Natural killer cell (primary cell): ENCODE results near the gene C14orf132. TPM values are rescaled to one million over a fixed set of nuclear protein-coding genes. Genes with fewer than 3 reads are reported as not detected.

Source experiments
- ATAC-seq, 3 donors: fragments of 150-1000 bp in 2 of 3; fragments of 200-7000 bp in 1 of 3; cut with Tn5 transposase; 1 replicate in 1 of 3; 2 replicates in 2 of 3; pipeline ENCODE4 v1.10.0; 2021; ENCODE audit warnings: mild to moderate bottlenecking in 2 of 3, moderate library complexity in 2 of 3
- DNase-seq, 2 donors: peaks; one replicate each; pipeline versions ENCODE4 v3.0.0 to v3.0.0-alpha.2; 2013 to 2021; ENCODE audit warnings: mixed read lengths in 1 of 2
- H3K27ac ChIP-seq: one replicate; pipeline ENCODE4 v1.5.1; 2013; ENCODE audit warnings: mild to moderate bottlenecking, low read length
- H3K27me3 ChIP-seq: one replicate; pipeline ENCODE4 v1.6.1; 2013; ENCODE audit warnings: low read length; ENCODE audit not compliant: control insufficient read depth, insufficient read depth
- H3K36me3 ChIP-seq: one replicate; pipeline ENCODE4 v1.6.1; 2013; ENCODE audit warnings: low read length; ENCODE audit not compliant: control insufficient read depth, insufficient read depth
- H3K4me1 ChIP-seq: one replicate; pipeline ENCODE4 v1.6.1; 2013; ENCODE audit warnings: low read length; ENCODE audit not compliant: control insufficient read depth, insufficient read depth
- H3K4me3 ChIP-seq: one replicate; pipeline ENCODE4 v1.5.1; 2013; ENCODE audit warnings: low read length
- H3K9me3 ChIP-seq: one replicate; pipeline ENCODE4 v1.6.1; 2013; ENCODE audit warnings: low read length; ENCODE audit not compliant: control insufficient read depth, insufficient read depth
- H3K27ac Mint-ChIP-seq, 2 donors: one replicate each; pipeline ENCODE4 v1.8.0; 2022; ENCODE audit warnings: mild to moderate bottlenecking in 2 of 2, mixed read lengths in 2 of 2, moderate library complexity in 1 of 2
- H3K27me3 Mint-ChIP-seq, 2 donors: one replicate each; pipeline ENCODE4 v1.8.0; 2022; ENCODE audit warnings: low read depth in 2 of 2, mixed read lengths in 2 of 2
- H3K36me3 Mint-ChIP-seq: one replicate; pipeline ENCODE4 v1.8.0; 2022; ENCODE audit warnings: mixed read lengths
- H3K4me1 Mint-ChIP-seq, 2 donors: one replicate each; pipeline ENCODE4 v1.8.0; 2022; ENCODE audit warnings: mixed read lengths in 2 of 2
- H3K4me3 Mint-ChIP-seq: one replicate; pipeline ENCODE4 v1.8.0; 2022; ENCODE audit warnings: mild to moderate bottlenecking, moderate library complexity, mixed read lengths
- H3K9me3 Mint-ChIP-seq, 2 donors: one replicate each; pipeline ENCODE4 v1.8.0; 2022; ENCODE audit warnings: mixed read lengths in 2 of 2
- CTCF ChIP-seq: fragments of 200-600 bp; IDR thresholded peaks from one replicate; pipeline ENCODE4 v1.8.0; 2022; ENCODE audit warnings: antibody characterized with exemption
- WGBS: methylation state at CpG from one replicate; pipeline ENCODE4 v1.1.7; 2013; ENCODE audit warnings: missing lambda C conversion rate; ENCODE audit not compliant: insufficient coverage; 5-methylcytosine and 5-hydroxymethylcytosine counted together
- intact Hi-C: fragments of 100-400 bp; cut with micrococcal nuclease; formaldehyde crosslinking; loops from one replicate; pipeline ENCODE4 v1.14.2; 2022
- total RNA-seq, 4 donors: library from RNA; stranded (reverse); fragments of 120-200 nt in 1 of 4; gene quantifications; one replicate each; pipeline versions ENCODE4 v1.2.3 to v1.2.4, GENCODE V29; 2013 to 2022

Gene C14orf132
- total RNA-seq, 3 donors from 2014 or later (not counting 1 experiment from before 2014, with no cell fraction given): 0.07 to 0.23 TPM; not detected in 1

DNA sequence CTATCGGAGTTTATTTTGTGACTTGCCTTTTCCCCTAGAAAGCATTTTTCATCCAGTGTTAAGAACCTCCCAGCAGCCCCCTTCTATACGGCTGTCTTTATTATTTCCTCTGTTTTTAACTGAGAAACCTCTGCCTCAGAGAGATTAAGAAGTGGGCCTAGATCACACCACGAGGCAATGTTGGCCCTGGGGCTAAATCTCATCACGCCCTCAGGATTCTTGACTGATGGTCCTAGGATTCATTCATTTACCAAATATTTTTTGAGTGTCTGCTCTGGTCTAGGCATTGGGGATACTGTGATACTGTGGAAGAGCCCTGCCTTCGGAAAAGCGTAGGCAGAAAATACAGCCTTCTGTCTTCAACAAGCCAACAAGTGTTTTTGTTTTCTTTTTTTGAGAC lies 42.1 kb downstream of the C14orf132 start:
- intact Hi-C loops: no loop called here
- H3K4me3 ChIP-seq: no peak overlapping the region
- no peaks in the 10 kb centered on the region for H3K36me3 ChIP-seq
- H3K9me3 ChIP-seq: no peaks in the 10 kb centered on the region
- ATAC-seq (no peak), DNase-seq (no peak)
- H3K27me3 ChIP-seq: no peaks in the 10 kb centered on the region
- no peak for TF ChIP-seq CTCF
- Mint-ChIP-seq H3K4me3 (no peak overlapping the region), H3K9me3 (no peaks in the 10 kb centered on the region), H3K27me3 (peaks cover 8 to 16% of the 10 kb centered on the region in 2 donors), H3K27ac (no peak overlapping the region), H3K4me1 (no peaks in the 10 kb centered on the region), H3K36me3 (no peaks in the 10 kb centered on the region)
- no peak overlapping the region for H3K27ac ChIP-seq
- WGBS: 88% methylated on average over 6 of the region's 6 CpGs
- no peaks in the 10 kb centered on the region for H3K4me1 ChIP-seq

GRCh38 chr14:96081767-96082400 lies 42.7 kb downstream of the C14orf132 start:
- Histone ChIP-seq H3K27me3 (no peaks in the 10 kb centered on the region), H3K27ac (no peak overlapping the region), H3K9me3 (no peaks in the 10 kb centered on the region), H3K4me3 (no peak overlapping the region), H3K36me3 (no peaks in the 10 kb centered on the region), H3K4me1 (no peaks in the 10 kb centered on the region)
- TF ChIP-seq CTCF: no peak
- Mint-ChIP-seq H3K27ac (no peak overlapping the region), H3K27me3 (peaks cover 9 to 13% of the 10 kb centered on the region in 2 donors), H3K36me3 (no peaks in the 10 kb centered on the region), H3K4me1 (no peaks in the 10 kb centered on the region), H3K9me3 (no peaks in the 10 kb centered on the region), H3K4me3 (no peak overlapping the region)
- intact Hi-C loops: no loop called here
- DNase-seq (no peak), ATAC-seq (no peak)
- WGBS: 83% methylated on average over 10 of the region's 10 CpGs

DNA sequence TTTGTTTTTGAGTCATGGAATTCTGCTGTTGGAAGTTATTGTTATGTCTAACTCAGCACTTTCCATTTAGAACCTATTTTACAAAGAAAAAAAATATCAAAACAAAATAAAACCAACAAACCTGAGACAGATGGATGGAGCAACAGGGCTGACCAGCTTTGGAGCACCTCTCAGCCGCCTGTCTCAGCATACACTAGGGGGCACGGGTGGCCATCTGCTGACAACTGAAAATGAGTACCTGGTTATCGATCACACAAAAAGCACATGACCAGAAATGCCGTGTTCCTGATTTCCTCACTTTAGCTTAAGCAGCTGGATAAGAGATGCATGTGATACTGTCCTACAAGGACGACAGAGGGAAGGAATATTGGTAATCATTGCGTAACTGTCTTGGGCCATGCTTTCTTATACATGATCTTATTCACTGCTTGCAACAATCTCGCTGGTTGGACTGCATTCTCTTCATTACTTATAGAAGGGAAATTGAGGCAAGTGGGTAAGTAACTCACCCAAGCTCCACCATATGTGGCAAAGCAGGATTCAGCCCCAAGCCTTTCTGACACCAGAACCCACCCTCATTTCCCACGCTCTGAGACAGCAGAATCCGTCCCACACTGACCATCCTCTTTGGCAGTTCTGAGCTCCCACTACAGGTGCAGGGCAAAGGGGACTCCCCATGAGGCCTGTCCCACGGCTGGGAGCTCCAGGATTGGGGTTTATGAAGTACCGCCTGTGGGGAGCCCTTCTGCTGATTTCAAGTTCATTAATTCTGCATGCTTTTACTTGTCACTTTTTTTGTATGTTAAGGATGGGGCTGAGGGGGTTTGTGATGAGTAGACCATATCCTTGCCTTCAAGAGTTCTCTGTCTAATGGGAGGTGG lies 43.5 kb downstream of the C14orf132 start:
- no peaks in the 10 kb centered on the region for H3K9me3 ChIP-seq
- H3K27ac ChIP-seq: no peak overlapping the region
- no peaks in the 10 kb centered on the region for H3K36me3 ChIP-seq
- no peaks in the 10 kb centered on the region for H3K4me1 Mint-ChIP-seq
- H3K4me3 ChIP-seq: no peak overlapping the region
- no peak overlapping the region for H3K27ac Mint-ChIP-seq
- peaks cover 5% of the 10 kb centered on the region in 2 donors for H3K27me3 Mint-ChIP-seq
- H3K4me1 ChIP-seq: no peaks in the 10 kb centered on the region
- ATAC-seq (no peak), DNase-seq (no peak)
- no peak for TF ChIP-seq CTCF
- H3K9me3 Mint-ChIP-seq: no peaks in the 10 kb centered on the region
- WGBS: 86% methylated on average over 10 of the region's 11 CpGs
- intact Hi-C loops: no loop called here
- no peaks in the 10 kb centered on the region for H3K27me3 ChIP-seq
- no peaks in the 10 kb centered on the region for H3K36me3 Mint-ChIP-seq
- no peak overlapping the region for H3K4me3 Mint-ChIP-seq
